Esophagus mucosa (tissue), 1 donor: ENCODE data around the gene ZNF668. TPM values are rescaled to one million over a fixed set of nuclear protein-coding genes. Genes with fewer than 3 reads are reported as not detected.
A peak's percentile ranks its signal among the peaks of the same experiment; 100 is the strongest.

Experiments
- ATAC-seq: fragments of 200-7000 bp; cut with Tn5 transposase; one replicate; pipeline ENCODE4 v1.9.1; 2020
- total RNA-seq: library from RNA; stranded (reverse); gene quantifications from one replicate; pipeline ENCODE4 v1.2.4, GENCODE V29; 2023
- donor health status: DM: yes; HTN: yes; CAD: no.

ZNF668 gene
- total RNA-seq, 1 donor from 2014 or later: 5.3 TPM

DNA sequence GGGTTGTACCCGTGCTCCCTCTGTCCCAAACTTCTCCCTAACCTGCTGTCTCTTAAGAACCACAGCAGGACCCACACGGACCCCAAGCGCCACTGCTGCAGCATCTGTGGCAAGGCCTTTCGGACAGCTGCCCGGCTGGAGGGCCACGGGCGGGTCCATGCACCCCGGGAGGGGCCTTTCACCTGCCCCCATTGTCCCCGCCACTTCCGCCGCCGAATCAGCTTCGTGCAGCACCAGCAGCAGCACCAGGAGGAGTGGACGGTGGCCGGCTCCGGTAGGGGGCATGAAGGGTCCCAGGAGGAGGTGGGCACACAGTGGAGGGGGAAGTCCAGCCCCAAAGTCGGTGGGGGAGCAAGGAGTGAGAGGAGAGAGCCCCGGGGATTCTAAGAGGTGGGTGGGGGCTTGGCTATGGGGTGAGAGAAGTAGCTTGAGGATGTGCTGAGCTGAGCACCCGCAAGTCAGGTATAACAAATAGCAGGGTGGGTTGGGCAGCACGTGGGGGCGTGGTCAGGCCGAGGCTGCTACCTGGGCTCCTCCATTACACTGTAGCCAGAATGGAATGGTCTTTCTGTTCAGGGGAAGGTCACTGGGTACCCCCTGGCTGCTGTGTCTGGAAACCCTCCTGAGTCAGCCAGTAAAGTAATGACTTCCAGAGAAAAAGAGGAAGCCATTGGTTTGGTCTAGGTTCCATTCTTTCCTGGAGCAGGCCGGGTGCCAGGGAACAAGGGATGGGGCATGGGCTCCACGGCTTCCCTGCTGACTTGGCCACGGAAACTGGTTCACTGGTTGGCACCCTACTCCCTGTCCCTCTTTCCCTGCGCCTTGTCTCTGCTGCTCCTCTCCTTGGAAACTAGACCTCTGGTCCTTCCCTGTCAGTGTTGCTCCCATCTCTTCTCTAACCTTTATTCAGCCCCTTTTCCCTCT lies 7.7 kb upstream of the ZNF668 start:
- ATAC-seq: no peak

DNA sequence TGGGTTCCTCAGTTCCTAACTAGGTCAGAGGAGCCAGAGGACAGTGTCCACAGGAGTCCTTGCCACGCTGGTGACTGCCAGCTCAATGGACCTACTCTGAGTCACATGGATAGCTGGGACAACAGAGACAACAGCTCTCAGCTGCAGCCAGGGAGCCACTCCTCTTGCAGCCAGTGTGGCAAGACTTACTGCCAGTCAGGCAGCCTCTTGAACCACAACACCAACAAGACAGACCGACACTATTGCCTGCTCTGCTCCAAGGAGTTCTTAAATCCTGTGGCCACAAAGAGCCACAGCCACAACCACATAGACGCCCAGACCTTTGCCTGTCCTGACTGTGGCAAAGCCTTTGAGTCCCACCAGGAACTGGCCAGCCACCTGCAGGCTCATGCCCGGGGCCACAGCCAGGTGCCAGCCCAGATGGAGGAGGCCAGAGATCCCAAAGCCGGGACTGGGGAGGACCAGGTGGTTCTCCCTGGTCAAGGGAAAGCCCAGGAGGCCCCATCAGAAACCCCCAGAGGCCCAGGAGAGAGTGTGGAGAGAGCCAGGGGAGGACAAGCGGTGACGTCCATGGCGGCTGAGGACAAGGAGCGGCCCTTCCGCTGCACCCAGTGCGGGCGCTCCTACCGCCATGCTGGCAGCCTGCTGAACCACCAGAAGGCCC lies 6.8 kb upstream of the ZNF668 start:
- ATAC-seq: no peak

DNA sequence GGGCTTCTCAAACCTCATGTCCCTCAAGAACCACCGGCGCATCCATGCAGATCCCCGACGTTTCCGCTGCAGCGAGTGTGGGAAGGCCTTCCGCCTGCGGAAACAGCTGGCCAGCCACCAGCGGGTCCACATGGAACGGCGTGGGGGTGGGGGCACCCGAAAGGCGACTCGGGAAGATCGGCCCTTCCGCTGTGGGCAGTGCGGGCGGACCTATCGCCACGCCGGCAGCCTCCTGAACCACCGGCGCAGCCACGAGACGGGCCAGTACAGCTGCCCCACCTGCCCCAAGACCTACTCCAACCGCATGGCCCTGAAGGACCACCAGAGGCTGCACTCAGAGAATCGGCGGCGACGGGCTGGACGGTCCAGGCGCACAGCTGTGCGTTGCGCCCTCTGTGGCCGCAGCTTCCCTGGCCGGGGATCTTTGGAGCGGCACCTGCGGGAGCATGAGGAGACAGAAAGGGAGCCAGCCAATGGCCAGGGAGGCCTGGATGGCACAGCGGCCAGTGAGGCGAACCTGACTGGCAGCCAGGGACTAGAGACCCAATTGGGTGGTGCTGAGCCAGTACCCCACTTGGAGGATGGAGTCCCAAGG lies 6.1 kb upstream of the ZNF668 start:
- ATAC-seq: no peak

DNA sequence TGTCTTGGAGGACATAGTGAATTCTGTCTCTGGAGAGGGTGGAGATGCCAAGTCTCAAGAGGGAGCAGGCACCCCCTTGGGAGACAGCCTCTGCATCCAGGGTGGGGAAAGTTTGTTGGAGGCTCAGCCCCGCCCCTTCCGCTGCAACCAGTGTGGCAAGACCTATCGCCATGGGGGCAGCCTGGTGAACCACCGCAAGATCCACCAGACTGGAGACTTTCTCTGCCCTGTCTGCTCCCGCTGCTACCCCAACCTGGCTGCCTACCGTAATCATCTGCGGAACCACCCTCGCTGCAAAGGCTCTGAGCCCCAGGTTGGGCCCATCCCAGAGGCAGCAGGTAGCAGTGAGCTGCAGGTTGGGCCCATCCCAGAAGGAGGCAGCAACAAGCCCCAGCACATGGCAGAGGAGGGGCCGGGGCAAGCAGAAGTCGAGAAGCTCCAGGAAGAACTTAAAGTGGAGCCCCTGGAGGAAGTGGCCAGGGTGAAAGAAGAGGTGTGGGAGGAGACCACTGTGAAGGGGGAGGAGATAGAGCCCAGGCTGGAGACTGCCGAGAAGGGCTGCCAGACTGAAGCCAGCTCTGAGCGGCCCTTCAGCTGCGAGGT lies 5.4 kb upstream of the ZNF668 start:
- no peak for ATAC-seq

DNA sequence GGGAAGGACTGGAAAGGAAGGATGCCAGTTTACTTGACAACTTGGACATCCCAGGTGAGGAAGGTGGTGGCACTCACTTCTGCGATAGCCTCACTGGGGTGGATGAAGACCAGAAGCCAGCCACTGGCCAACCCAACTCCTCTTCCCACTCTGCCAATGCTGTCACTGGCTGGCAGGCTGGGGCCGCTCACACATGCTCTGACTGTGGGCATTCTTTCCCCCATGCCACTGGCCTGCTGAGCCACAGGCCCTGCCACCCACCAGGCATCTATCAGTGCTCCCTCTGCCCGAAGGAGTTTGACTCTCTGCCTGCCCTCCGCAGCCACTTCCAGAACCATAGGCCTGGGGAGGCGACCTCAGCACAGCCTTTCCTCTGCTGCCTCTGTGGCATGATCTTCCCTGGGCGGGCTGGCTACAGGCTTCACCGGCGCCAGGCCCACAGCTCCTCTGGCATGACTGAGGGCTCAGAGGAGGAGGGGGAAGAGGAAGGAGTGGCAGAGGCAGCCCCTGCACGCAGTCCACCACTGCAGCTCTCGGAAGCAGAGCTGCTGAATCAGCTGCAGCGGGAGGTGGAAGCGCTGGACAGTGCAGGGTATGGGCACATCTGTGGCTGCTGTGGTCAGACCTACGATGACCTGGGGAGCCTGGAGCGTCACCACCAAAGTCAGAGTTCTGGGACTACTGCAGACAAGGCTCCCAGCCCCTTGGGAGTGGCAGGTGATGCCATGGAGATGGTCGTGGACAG lies 4.7 kb upstream of the ZNF668 start:
- ATAC-seq: no peak

DNA sequence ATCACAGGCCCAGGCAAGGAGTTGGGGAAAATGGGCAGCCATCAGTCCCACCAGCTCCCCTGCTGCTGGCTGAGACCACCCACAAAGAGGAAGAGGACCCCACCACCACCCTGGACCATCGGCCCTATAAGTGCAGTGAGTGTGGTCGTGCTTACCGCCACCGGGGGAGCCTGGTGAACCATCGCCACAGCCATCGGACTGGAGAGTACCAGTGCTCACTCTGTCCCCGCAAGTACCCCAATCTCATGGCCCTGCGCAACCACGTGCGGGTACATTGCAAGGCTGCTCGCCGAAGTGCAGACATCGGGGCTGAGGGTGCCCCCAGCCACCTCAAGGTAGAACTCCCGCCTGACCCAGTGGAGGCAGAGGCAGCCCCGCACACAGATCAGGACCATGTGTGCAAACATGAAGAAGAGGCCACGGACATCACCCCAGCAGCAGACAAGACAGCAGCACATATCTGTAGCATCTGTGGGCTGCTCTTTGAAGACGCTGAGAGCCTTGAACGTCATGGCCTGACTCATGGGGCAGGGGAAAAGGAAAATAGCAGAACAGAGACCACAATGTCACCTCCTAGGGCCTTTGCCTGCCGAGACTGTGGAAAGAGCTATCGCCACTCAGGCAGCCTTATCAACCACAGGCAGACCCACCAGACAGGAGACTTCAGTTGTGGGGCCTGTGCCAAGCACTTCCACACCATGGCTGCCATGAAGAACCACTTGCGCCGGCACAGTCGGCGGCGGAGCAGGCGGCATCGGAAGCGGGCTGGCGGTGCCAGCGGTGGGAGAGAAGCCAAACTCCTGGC lies 3.8 kb upstream of the ZNF668 start:
- no peak for ATAC-seq

DNA sequence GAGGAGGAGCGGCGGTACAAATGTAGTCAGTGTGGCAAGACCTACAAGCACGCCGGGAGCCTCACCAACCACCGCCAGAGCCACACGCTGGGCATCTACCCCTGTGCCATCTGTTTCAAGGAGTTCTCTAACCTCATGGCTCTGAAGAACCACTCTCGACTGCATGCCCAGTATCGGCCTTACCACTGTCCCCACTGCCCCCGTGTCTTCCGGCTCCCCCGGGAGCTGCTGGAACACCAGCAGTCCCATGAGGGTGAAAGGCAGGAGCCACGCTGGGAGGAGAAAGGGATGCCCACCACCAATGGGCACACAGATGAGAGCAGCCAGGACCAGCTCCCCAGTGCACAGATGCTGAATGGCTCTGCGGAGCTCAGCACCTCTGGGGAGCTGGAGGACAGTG lies 3.0 kb upstream of the ZNF668 start:
- ATAC-seq: no peak

DNA sequence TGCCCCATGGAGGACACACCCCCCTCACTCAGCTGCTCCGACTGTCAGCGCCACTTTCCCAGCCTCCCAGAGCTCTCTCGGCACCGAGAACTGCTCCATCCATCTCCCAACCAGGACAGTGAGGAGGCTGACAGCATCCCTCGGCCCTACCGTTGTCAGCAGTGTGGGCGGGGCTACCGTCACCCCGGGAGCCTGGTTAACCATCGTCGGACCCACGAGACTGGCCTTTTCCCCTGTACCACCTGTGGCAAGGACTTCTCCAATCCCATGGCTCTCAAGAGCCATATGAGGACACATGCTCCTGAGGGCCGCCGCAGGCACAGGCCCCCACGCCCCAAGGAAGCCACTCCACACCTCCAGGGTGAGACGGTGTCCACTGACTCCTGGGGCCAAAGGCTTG lies 2.3 kb upstream of the ZNF668 start:
- ATAC-seq: no peak

DNA sequence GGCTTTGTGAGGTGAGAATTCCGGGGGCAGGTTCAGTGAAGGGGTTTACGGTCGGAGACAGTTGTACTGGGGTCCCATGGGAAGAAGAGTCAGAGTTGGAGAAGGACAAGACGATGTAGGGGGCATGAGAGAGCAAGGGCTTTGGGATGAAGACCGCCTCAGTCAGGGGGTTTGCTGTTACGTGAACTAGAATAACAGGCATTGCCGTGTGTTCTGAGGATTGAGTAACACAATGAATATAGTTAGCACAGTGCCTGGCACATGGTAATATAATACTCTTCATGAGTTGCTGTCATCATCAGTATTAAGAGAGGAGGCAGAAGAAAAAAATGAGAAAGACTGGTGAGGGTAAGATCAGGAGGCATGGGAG lies 759 bp upstream of the ZNF668 start:
- ATAC-seq: no peak

DNA sequence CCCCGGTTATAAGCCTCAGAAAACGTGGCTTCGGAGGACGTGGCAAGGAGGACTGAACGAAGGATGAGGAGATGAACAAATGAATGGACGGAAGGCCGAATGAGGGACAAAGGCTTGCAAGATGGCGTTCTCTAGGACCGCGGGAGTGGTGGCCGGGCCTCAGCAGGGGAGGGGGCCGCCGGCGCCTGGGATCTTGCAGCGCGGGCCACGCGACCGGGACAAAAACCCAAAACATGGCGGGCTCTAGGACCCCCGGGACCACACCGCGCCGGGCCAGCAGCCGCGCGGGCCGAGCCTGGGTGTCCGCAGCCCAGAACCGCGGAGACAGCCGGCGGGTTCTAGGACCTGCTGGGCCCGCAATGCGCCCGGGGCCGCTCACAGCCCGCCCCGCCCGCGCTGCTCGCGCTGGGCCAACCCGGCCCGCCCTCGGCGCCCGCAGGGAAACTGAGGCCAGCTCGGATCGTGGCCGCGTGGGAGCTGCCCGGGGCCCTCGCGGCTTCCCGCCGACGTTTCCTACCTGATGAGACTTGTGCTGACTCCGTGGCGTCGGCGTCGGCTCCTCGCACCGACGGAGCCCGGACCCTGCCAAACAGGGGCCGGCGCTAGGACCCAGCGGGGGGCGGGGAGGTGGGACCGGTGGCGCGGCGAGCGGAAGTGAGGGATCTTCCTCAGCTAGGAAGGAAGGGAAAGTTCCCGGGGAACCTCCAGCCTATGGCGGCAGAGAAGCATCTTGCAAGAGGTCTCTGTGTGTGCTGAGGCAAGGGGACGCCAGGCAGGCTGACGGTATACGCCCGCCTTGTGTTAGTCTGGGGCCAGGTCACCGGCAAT lies 684 bp downstream of the ZNF668 start:
- peak; percentile 79 for ATAC-seq

DNA sequence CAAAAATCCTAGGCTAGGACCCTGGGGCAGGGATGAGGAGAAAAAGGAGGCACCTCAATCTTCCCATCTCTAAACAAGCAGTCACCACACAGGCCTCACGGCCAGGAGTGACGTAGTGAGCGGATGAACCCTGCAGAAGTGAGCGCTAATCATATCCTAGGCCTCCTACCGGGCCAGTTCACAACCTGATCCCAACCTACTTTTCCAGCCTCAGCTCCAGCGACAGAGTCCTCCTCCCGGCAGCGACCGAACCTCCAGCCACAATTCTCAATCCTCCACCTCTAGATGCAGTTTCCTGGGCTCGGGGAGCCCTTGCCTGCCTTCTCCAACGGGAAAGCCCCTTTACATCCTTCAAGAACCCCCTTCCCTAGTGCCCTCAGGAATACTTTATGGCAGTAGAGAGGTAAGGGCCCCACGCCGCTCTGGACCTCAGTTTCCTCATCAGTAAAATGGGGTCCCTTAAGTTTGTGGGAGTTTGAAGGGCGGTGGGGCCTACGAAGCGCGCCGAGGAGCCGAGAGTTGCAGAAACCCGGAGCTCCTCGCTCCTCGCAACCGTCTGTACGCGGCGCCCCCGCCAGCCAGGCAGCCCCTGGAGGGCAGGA lies 1.4 kb downstream of the ZNF668 start:
- no peak for ATAC-seq

DNA sequence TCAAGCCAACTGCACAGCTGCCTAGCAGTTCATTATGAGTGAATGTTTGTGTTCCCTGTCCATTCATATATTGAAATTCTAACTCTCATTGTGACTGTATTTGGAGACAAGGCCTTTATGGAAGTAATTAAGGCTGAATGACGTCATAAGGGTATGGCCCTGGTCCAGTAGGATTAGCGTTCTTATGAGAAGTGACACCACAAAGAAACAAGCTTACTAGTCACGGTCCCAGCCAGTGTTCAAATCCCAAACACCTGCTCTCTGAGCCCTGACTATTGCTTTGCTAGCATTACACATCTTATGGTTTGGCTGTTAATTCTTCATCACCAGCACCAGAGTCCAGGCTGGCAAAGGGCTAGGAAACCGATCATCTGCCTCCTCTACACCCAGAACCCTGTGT lies 2.2 kb downstream of the ZNF668 start:
- peak; percentile 39 for ATAC-seq

DNA sequence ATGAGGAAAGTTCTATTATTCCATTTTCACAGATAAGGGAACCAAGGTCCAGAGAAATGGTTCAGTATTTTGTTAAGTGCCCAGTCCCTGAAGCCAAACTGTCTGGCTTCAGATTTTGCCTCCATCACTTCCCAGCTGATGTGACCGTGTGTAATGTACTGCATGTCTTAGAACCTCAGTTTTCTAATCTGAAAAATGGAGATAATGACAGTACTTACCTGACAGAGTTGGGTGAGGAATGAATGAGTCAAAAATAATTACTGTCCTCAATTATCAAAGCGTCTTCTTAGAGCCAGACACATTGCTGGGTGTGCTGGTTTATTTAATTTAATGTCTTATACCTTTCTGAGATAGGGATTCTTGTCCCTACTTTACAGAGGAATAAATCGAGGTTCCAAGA lies 6.7 kb downstream of the ZNF668 start:
- ATAC-seq: no peak

DNA sequence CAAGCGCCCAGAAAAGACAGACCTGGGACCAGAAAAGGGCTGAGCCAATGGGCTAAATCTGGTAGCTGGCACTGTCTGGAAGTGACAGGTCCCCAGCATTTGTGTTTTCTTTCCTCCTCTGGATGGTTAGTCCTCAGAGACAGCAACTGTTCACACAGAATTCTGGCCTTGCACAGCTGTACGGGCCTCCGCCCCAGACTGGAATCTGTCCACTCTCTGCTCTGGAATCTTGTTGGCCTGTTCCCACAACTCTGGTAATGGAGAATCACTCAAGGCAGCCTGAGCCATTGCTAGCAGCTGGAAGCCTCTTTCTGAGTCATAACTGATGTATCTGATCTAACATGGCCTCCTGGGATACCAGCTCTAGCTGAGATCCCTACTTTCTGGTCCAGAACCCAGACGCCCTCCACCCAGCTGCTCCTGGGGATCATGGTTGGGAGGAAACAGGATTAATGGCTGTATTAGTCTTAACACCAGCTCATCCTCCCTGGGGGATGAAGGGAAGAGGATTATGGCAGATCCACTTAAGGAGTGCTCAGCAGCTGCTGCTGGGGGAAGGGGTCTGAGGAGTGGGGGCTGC lies 9.1 kb downstream of the ZNF668 start:
- ATAC-seq: peak; percentile 27

DNA sequence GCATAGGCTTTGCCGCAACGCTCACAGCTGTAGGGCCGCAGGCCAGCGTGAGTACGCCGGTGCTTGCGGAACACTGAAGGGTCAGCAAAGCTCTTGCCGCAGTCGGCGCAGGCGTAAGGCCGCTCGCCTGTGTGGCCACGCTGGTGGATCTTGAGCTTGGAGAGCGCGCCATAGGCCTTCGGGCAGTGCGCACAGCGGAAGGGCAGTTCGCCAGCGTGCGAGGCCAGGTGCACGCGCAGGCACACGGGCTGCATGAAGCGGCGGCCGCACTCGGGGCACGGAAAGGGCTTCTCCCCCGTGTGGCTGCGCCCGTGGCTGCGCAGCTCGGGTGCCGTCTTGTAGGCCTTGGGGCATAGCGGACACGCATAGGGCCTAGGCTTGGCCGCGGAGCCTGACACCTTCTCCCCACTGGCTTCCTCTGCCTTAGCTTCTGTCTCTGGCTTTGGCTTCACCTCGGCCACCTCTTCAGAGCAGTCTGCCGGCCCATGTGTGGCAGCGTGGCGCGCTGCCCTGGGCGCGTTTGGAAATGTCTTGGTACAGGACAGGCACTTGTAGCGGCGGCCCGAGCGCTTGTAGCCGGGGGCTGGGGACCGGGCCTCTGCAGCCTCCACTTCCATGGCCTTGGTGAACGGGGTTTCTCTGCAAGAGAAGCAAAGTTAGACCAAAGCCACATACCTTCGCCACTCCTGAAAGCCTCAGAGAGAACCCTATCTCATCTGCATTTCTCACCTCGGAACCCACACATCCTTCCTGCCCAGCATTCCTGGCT lies 10.0 kb downstream of the ZNF668 start:
- peak; percentile 30 for ATAC-seq

DNA sequence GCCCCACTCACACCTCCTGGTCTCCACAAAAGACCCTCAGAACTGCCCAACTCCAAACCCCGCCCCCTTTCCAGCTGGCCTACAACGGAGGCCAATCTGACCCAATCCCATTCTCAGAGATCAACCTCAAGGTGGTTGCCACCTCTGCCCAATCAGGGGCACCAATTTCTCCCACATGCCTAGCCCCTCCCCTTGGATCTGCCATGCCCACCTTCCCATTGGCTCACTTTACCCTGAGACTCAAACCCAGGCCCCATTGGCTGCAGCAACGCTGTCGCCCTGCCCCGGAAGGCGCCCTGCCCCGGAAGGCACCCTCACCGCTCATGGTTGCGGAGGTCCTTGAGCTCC lies 10.6 kb downstream of the ZNF668 start:
- no peak for ATAC-seq

DNA sequence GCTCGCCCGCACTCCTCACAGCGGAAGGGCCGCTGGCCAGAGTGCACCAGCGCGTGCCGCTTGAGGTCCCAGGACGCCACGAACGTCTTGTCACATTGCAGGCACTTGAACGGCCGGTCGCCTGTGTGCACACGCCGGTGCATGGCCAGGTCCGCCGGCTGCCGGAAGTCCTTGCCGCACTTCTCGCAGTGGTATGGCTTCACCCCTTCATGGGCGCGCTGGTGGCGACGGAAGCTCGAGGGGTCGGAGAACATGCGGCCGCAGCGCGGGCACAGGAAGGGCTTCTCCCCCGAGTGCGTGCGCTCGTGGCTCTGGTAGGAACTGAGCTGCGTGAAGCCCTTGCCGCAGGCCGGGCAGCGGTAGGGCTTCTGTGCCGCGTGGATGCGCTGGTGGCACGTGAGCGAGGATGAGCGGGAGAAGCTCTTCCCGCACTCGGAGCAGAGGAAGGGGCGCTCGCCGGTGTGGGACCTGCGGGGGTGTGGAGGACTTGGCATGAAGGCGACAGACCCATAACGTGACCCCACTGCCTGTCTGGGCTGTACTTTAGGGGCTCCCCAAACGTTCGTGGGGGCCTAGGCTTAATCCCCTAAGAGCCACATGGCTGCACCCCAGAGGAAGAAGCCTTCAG lies 12.1 kb downstream of the ZNF668 start:
- ATAC-seq: no peak

DNA sequence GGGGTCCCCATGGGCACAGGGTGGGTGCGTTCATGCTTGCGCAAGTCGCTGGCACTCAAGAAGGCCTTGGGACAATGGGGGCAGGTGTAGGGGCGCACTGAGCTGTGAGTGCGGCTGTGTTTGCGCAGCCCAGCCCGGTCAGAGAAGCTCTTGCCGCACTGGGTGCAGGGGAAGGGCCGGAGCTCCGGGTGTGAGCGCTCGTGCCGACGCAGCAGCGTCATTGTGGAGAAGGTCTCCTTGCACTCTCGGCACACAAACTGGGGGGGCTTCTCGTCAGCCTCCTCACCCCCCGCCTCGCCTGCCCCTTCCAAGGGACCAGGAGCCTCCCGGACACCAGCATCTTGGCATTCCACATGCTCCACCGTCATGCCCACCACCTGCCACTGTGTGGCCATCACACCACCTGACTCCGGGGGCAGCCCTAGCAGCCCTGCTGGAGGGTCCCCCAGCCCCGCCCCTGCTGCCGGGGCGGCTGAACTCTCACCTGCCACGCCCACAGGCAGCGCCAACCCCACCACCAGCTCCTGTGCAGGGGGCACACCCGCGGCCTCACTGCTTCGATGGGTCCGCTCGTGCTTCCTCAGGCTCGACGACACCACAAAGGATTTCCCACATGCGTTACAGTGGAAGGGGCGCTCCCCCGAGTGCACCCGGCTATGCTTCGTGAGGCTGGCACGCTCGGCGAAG lies 12.8 kb downstream of the ZNF668 start:
- no peak for ATAC-seq
